ENCODE measurements around the gene FAAP100. TPM values are rescaled to one million over a fixed set of nuclear protein-coding genes. Genes with fewer than 3 reads are reported as not detected.
"Not testable (repeated sequence)": the region's sequence is repeated elsewhere in the genome, so short reads cannot be mapped to it uniquely, and the experiment has no call there.

The FAAP100 gene
- total RNA-seq, 1 experiment from 2014 or later, result 39.4 TPM

GRCh38 chr17:81533339-81534141, 18.6 kb downstream of the FAAP100 start:
- peaks cover 25% of the 10 kb centered on the region for H3K27me3 Mint-ChIP-seq (ENCODE audit: unreplicated experiment)
- DNase-seq, result no peak
- no peak overlapping the region for H3K27ac Mint-ChIP-seq (ENCODE audit: unreplicated experiment)
- no peaks in the 10 kb centered on the region for H3K9me3 Mint-ChIP-seq (ENCODE audit: low read depth, unreplicated experiment)
- H3K36me3 Mint-ChIP-seq (ENCODE audit: insufficient read depth, unreplicated experiment), result peaks cover 24% of the 10 kb centered on the region
- BruUV-seq (replicated peaks), result no TSS peak
- intact Hi-C loops (cut with micrococcal nuclease; ENCODE audit: unreplicated experiment), result no loop called here
- CTCF ChIA-PET, result no interaction called here
- peaks cover 7% of the 10 kb centered on the region for H3K4me1 Mint-ChIP-seq (ENCODE audit: low read depth, unreplicated experiment)
- TF ChIP-seq CTCF (IDR thresholded peaks at IDR 0.05; ENCODE audit: unreplicated experiment), result no peak
- H3K4me3 Mint-ChIP-seq (ENCODE audit: low read depth, unreplicated experiment), result no peak overlapping the region

- Mint-ChIP-seq H3K4me1 (ENCODE audit: low read depth, unreplicated experiment) (peaks cover 1% of the 10 kb centered on the region), H3K9me3 (ENCODE audit: low read depth, unreplicated experiment) (no peaks in the 10 kb centered on the region), H3K27ac (ENCODE audit: unreplicated experiment) (no peak overlapping the region), H3K36me3 (ENCODE audit: insufficient read depth, unreplicated experiment) (peaks cover 25% of the 10 kb centered on the region), H3K27me3 (ENCODE audit: unreplicated experiment) (peaks cover 32% of the 10 kb centered on the region), H3K4me3 (ENCODE audit: low read depth, unreplicated experiment) (no peak overlapping the region)
- CTCF ChIA-PET, result no interaction called here
- TF ChIP-seq CTCF (IDR thresholded peaks at IDR 0.05; ENCODE audit: unreplicated experiment), result no peak
- no TSS peak for BruUV-seq (replicated peaks)
- DNase-seq, result no peak
- intact Hi-C loops (cut with micrococcal nuclease; ENCODE audit: unreplicated experiment), result no loop called here
These were observed 19.5 kb downstream of the FAAP100 start for GRCh38 chr17:81532490-81533287.

- CTCF ChIA-PET; DNase-seq; intact Hi-C loops (cut with micrococcal nuclease; ENCODE audit: unreplicated experiment); H3K27ac Mint-ChIP-seq (ENCODE audit: unreplicated experiment); H3K9me3 Mint-ChIP-seq (ENCODE audit: low read depth, unreplicated experiment); H3K4me3 Mint-ChIP-seq (ENCODE audit: low read depth, unreplicated experiment); H3K4me1 Mint-ChIP-seq (ENCODE audit: low read depth, unreplicated experiment); BruUV-seq (replicated peaks): not testable (repeated sequence)
- Mint-ChIP-seq H3K36me3 (ENCODE audit: insufficient read depth, unreplicated experiment) (peaks cover 25% of the 10 kb centered on the region), H3K27me3 (ENCODE audit: unreplicated experiment) (peaks cover 39% of the 10 kb centered on the region)
These were observed 20.2 kb downstream of the FAAP100 start for GRCh38 chr17:81531998-81532404.

- Mint-ChIP-seq H3K36me3 (ENCODE audit: insufficient read depth, unreplicated experiment) (peaks cover 30% of the 10 kb centered on the region), H3K27me3 (ENCODE audit: unreplicated experiment) (peaks cover 48% of the 10 kb centered on the region)
- intact Hi-C loops (cut with micrococcal nuclease; ENCODE audit: unreplicated experiment); H3K27ac Mint-ChIP-seq (ENCODE audit: unreplicated experiment); H3K9me3 Mint-ChIP-seq (ENCODE audit: low read depth, unreplicated experiment); DNase-seq; BruUV-seq (replicated peaks); H3K4me3 Mint-ChIP-seq (ENCODE audit: low read depth, unreplicated experiment); CTCF ChIA-PET; H3K4me1 Mint-ChIP-seq (ENCODE audit: low read depth, unreplicated experiment): not testable (repeated sequence)
These were observed 21.1 kb downstream of the FAAP100 start for GRCh38 chr17:81531013-81531412.

- BruUV-seq (replicated peaks), result no TSS peak
These were observed 22.7 kb downstream of the FAAP100 start for GRCh38 chr17:81529437-81529803.

More at GRCh38 chr17:81529437-81529803, 22.7 kb downstream of the FAAP100 start:
- Mint-ChIP-seq H3K4me3 (ENCODE audit: low read depth, unreplicated experiment) (no peak overlapping the region), H3K27ac (ENCODE audit: unreplicated experiment) (no peak overlapping the region), H3K9me3 (ENCODE audit: low read depth, unreplicated experiment) (no peaks in the 10 kb centered on the region), H3K36me3 (ENCODE audit: insufficient read depth, unreplicated experiment) (peaks cover 27% of the 10 kb centered on the region), H3K27me3 (ENCODE audit: unreplicated experiment) (peaks cover 47% of the 10 kb centered on the region), H3K4me1 (ENCODE audit: low read depth, unreplicated experiment) (no peaks in the 10 kb centered on the region)
- intact Hi-C loops (cut with micrococcal nuclease; ENCODE audit: unreplicated experiment), result no loop called here
- DNase-seq, result no peak
- no peak for TF ChIP-seq CTCF (IDR thresholded peaks at IDR 0.05; ENCODE audit: unreplicated experiment)
- CTCF ChIA-PET, result no interaction called here
